GM19238 (cell line): ENCODE measurements around the gene PHF20.
A peak's percentile ranks its signal among the peaks of the same experiment; 100 is the strongest.
"Not testable (repeated sequence)": the region's sequence is repeated elsewhere in the genome, so short reads cannot be mapped to it uniquely, and the experiment has no call there.

Source experiments
- DNase-seq: peaks from one replicate; pipeline ENCODE4 v3.0.0; 2011; ENCODE audit warnings: low spot score; ENCODE audit not compliant: insufficient read length

Gene PHF20

GRCh38 chr20:35912881-35913280, 141.1 kb downstream of the PHF20 start:
- DNase-seq: no peak

- DNase-seq: no peak
Observed at GRCh38 chr20:35917077-35917476, 145.3 kb downstream of the PHF20 start.

- DNase-seq: no peak
Observed at GRCh38 chr20:35918021-35918420, 146.2 kb downstream of the PHF20 start.

GRCh38 chr20:35920523-35920922, 148.7 kb downstream of the PHF20 start:
- DNase-seq: no peak

GRCh38 chr20:35929301-35929700, 157.5 kb downstream of the PHF20 start:
- DNase-seq: no peak

- no peak for DNase-seq
Observed at GRCh38 chr20:35934050-35934449, 162.2 kb downstream of the PHF20 start.

GRCh38 chr20:35939264-35939663, 167.4 kb downstream of the PHF20 start:
- no peak for DNase-seq

GRCh38 chr20:35941620-35942019, 169.8 kb downstream of the PHF20 start:
- DNase-seq: no peak

- no peak for DNase-seq
Observed at GRCh38 chr20:35942243-35942642, 170.4 kb downstream of the PHF20 start.

- DNase-seq: no peak
Observed at GRCh38 chr20:35947489-35947888, 175.7 kb downstream of the PHF20 start.

GRCh38 chr20:35947907-35948306, 176.1 kb downstream of the PHF20 start:
- DNase-seq: no peak

GRCh38 chr20:35950093-35950492, 178.3 kb downstream of the PHF20 start:
- DNase-seq: no peak

GRCh38 chr20:35952080-35952479, 180.3 kb downstream of the PHF20 start:
- not testable (repeated sequence) for DNase-seq

- DNase-seq: no peak
Observed at GRCh38 chr20:35952480-35953386, 180.9 kb downstream of the PHF20 start.

- peak; percentile 51 for DNase-seq
Observed at GRCh38 chr20:35953387-35954199, 181.8 kb downstream of the PHF20 start.

GRCh38 chr20:35954200-35954906, 182.5 kb downstream of the PHF20 start, which contains the start of gene SCAND1:
SCAND1 (minus strand) TSS chr20:35954502; CDS start chr20:35954284, 218 bp downstream.
- DNase-seq: peak; percentile 88

- DNase-seq: peak; percentile 17
Observed at GRCh38 chr20:35954907-35955251, 183.1 kb downstream of the PHF20 start.

- no peak for DNase-seq
Observed at GRCh38 chr20:35956616-35957015, 184.8 kb downstream of the PHF20 start.

- not testable (repeated sequence) for DNase-seq
Observed at GRCh38 chr20:35959291-35959690, 187.5 kb downstream of the PHF20 start.

GRCh38 chr20:35963878-35964277, 192.1 kb downstream of the PHF20 start:
- DNase-seq: no peak

- DNase-seq: no peak
Observed at GRCh38 chr20:35967979-35968640, 196.3 kb downstream of the PHF20 start, which contains the start of gene CNBD2. CNBD2 (plus strand) TSS chr20:35968590; CDS start chr20:35968763, 173 bp downstream.
